ENCODE measurements around the gene GALNT9. TPM values are rescaled to one million over a fixed set of nuclear protein-coding genes. Genes with fewer than 3 reads are reported as not detected.

GALNT9 gene
- total RNA-seq, 1 experiment from 2014 or later = 0.44 TPM

GRCh38 chr12:132213359-132214160 is 115.8 kb downstream of the GALNT9 start:
- H3K27ac ChIP-seq (ENCODE audit: low read length) = no peak overlapping the region
- H2AFZ ChIP-seq (ENCODE audit: low read length) = no peak overlapping the region
- CTCF ChIA-PET = no interaction called here
- peaks cover 30% of the 10 kb centered on the region for H3K27me3 ChIP-seq (ENCODE audit: low read length)
- H3K79me2 ChIP-seq (ENCODE audit: low read length) = no peaks in the 10 kb centered on the region
- DNase-seq (no peak), ATAC-seq (no peak)
- H3K4me3 ChIP-seq (ENCODE audit: low read length) = no peak overlapping the region
- no peak overlapping the region for H3K9ac ChIP-seq (ENCODE audit: low read length)
- no peaks in the 10 kb centered on the region for H3K9me3 ChIP-seq (ENCODE audit: low read length)
- H3K9me2 ChIP-seq (replicated peaks; ENCODE audit: low read length) = no peaks in the 10 kb centered on the region
- no peak for TF ChIP-seq EZH2 (IDR thresholded peaks at IDR 0.05; ENCODE audit: low read length, unreplicated experiment)
- TF ChIP-seq CTCF (conservative IDR thresholded peaks at IDR 0.05; ENCODE audit: low read depth, low read length) = no peak
- no peak for TF ChIP-seq EZH2phosphoT487 (IDR thresholded peaks at IDR 0.05; ENCODE audit: borderline replicate concordance, low read length)
- intact Hi-C loops (cut with micrococcal nuclease) = no loop called here
- H4K20me1 ChIP-seq (ENCODE audit: low read length) = no peaks in the 10 kb centered on the region
- H3K4me2 ChIP-seq (ENCODE audit: low read length) = no peak overlapping the region
- no peaks in the 10 kb centered on the region for H3K36me3 ChIP-seq (ENCODE audit: low read depth, low read length)
- no peaks in the 10 kb centered on the region for H3F3A ChIP-seq (ENCODE audit: low read length, unreplicated experiment)
- no peaks in the 10 kb centered on the region for H3K4me1 ChIP-seq (ENCODE audit: insufficient read depth, low read length)
- no TSS peak for BruUV-seq (replicated peaks)
- POLR2A ChIA-PET (ENCODE audit: unreplicated experiment) = no interaction called here

- intact Hi-C loops (cut with micrococcal nuclease) = no loop called here
- ATAC-seq = no peak
- ChIA-PET CTCF (no interaction called here), POLR2A (ENCODE audit: unreplicated experiment) (no interaction called here)
- no peaks in the 10 kb centered on the region for H3K4me1 ChIP-seq (ENCODE audit: insufficient read depth, low read length)
- no peaks in the 10 kb centered on the region for H3F3A ChIP-seq (ENCODE audit: low read length, unreplicated experiment)
- H3K27ac ChIP-seq (ENCODE audit: low read length) = no peak overlapping the region
- H3K36me3 ChIP-seq (ENCODE audit: low read depth, low read length) = no peaks in the 10 kb centered on the region
- H4K20me1 ChIP-seq (ENCODE audit: low read length) = no peaks in the 10 kb centered on the region
- no TSS peak for BruUV-seq (replicated peaks)
- no peak overlapping the region for H2AFZ ChIP-seq (ENCODE audit: low read length)
- H3K27me3 ChIP-seq (ENCODE audit: low read length) = peaks cover 20% of the 10 kb centered on the region; the same call in 1 of the 2 replicates
- no peak overlapping the region for H3K4me3 ChIP-seq (ENCODE audit: low read length)
- H3K9me2 ChIP-seq (replicated peaks; ENCODE audit: low read length) = no peaks in the 10 kb centered on the region
- DNase-seq = no peak
- H3K4me2 ChIP-seq (ENCODE audit: low read length) = no peak overlapping the region
- H3K9ac ChIP-seq (ENCODE audit: low read length) = no peak overlapping the region
- H3K9me3 ChIP-seq (ENCODE audit: low read length) = no peaks in the 10 kb centered on the region
- no peak for TF ChIP-seq CTCF (conservative IDR thresholded peaks at IDR 0.05; ENCODE audit: low read depth, low read length)
- no peak for TF ChIP-seq EZH2phosphoT487 (IDR thresholded peaks at IDR 0.05; ENCODE audit: borderline replicate concordance, low read length)
- H3K79me2 ChIP-seq (ENCODE audit: low read length) = no peaks in the 10 kb centered on the region
Measured at GRCh38 chr12:132211816-132212215, 117.6 kb downstream of the GALNT9 start.

GRCh38 chr12:132211326-132211725 is 118.1 kb downstream of the GALNT9 start:
- Histone ChIP-seq H3K9me2 (replicated peaks; ENCODE audit: low read length) (no peaks in the 10 kb centered on the region), H3K9me3 (ENCODE audit: low read length) (no peaks in the 10 kb centered on the region), H2AFZ (ENCODE audit: low read length) (no peak overlapping the region), H3K4me1 (ENCODE audit: insufficient read depth, low read length) (no peaks in the 10 kb centered on the region), H4K20me1 (ENCODE audit: low read length) (no peaks in the 10 kb centered on the region), H3F3A (ENCODE audit: low read length, unreplicated experiment) (no peaks in the 10 kb centered on the region), H3K36me3 (ENCODE audit: low read depth, low read length) (no peaks in the 10 kb centered on the region), H3K27ac (ENCODE audit: low read length) (no peak overlapping the region), H3K4me2 (ENCODE audit: low read length) (no peak overlapping the region), H3K9ac (ENCODE audit: low read length) (no peak overlapping the region), H3K79me2 (ENCODE audit: low read length) (no peaks in the 10 kb centered on the region), H3K4me3 (ENCODE audit: low read length) (no peak overlapping the region), H3K27me3 (ENCODE audit: low read length) (peaks cover 20% of the 10 kb centered on the region)
- POLR2A ChIA-PET (ENCODE audit: unreplicated experiment) = no interaction called here
- ATAC-seq (no peak), DNase-seq (no peak)
- CTCF ChIA-PET = no interaction called here
- TF ChIP-seq EZH2phosphoT487 (IDR thresholded peaks at IDR 0.05; ENCODE audit: borderline replicate concordance, low read length) = no peak
- no peak for TF ChIP-seq EZH2 (IDR thresholded peaks at IDR 0.05; ENCODE audit: low read length, unreplicated experiment)
- no TSS peak for BruUV-seq (replicated peaks)
- intact Hi-C loops (cut with micrococcal nuclease) = no loop called here
